ENCODE data around the gene DISP3. TPM values are rescaled to one million over a fixed set of nuclear protein-coding genes. Genes with fewer than 3 reads are reported as not detected.

DISP3 gene
- total and polyA plus RNA-seq, 9 of the 15 experiments (the other 6 are each of a cell fraction or from before 2014, with no cell fraction given): 0.03 to 0.19 (median 0.15) TPM; not detected in 5

DNA sequence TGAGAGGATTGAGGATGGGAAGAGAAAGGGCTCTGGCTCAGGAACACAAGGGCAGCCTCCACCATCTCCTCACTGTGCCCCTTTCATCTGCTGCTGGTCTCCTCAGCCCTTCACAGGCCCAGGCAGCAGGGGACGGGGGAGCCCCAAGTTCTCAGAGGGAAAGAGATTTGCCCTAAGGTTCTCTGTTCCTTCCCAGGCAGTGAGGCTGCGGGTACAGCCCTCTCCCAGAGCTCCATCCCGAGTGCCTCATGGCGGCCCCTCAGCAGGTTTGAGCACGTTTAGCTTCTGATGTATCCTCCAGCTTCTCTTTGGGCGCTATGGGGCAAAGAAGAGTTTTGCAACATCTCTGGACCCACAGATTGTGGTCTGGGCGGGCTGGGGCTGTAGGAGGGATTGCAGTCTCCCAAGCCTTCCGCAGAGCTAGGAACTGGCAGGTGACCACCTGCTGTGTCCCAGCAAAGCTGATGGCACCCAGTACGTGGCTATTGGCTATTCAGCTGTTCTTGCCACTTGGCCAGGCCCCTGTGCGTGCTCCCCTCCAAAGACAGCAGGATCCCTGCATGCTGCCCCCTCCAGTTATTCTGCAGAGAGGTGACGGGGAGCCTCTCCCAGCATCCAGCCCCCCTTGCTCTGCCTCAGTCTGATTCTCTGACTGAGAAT is 10.1 kb downstream of the DISP3 start:
- H3K79me2 ChIP-seq (ENCODE audit: control insufficient read depth, insufficient read depth, low read length): no peaks in the 10 kb centered on the region
- DNase-seq (ENCODE audit: extremely low read depth in 1 of 4, low spot score in 3 of 4) (no peak), ATAC-seq (no peak), FAIRE-seq (no peak)
- ChIA-PET POLR2A (interaction anchor here (0.5 kb wide), 1 partner anchor 10 kb away, joined by 3 read pairs; no protein-coding TSS in a partner anchor), CTCF (ENCODE audit: low intra/inter-chr PET ratio) (no interaction called here)
- H3K4me3 ChIP-seq: no peak overlapping the region
- H3K9me1 ChIP-seq (ENCODE audit: control insufficient read depth, insufficient read depth, low read length): no peaks in the 10 kb centered on the region
- H2AFZ ChIP-seq (ENCODE audit: low read depth, low read length): no peak overlapping the region
- H3K9me3 ChIP-seq (replicated peaks; ENCODE audit: control insufficient read depth, insufficient read depth, low read depth, low read length): no peaks in the 10 kb centered on the region
- 0% methylated on average over 11 of the region's 11 CpGs for WGBS (ENCODE audit: insufficient coverage, low coverage, missing lambda C conversion rate)
- H4K20me1 ChIP-seq (replicated peaks; ENCODE audit: control insufficient read depth, insufficient read depth, low read length): peaks cover 18% of the 10 kb centered on the region
- in situ Hi-C loops (cut with MboI) (no loop called here), intact Hi-C loops (cut with micrococcal nuclease) (no loop called here)
- H3K27me3 ChIP-seq (ENCODE audit: control insufficient read depth in 2 of 2, insufficient read depth in 2 of 2, low read length in 2 of 2): peaks cover 9 to 66% of the 10 kb centered on the region in 2 experiments; a peak in 3 of 5 replicates
- no peak overlapping the region for H3K9ac ChIP-seq (ENCODE audit: insufficient read depth in 1 of 2, low read depth in 2 of 2, low read length in 2 of 2)
- no peaks in the 10 kb centered on the region for H3K4me1 ChIP-seq (replicated peaks in 1 of 2; ENCODE audit: control insufficient read depth in 2 of 2, insufficient read depth in 2 of 2, low read length in 2 of 2)
- no peaks in the 10 kb centered on the region for H3K36me3 ChIP-seq (ENCODE audit: control insufficient read depth, insufficient read depth, low read length)
- TF ChIP-seq NR2C1 (IDR thresholded peaks at IDR 0.05): no peak
- TF ChIP-seq NR2C1 (tag; IDR thresholded peaks at IDR 0.05): no peak
- no peak for TF ChIP-seq POLR3A (IDR thresholded peaks at IDR 0.05; ENCODE audit: borderline replicate concordance, extremely low read depth, insufficient read depth, insufficient read length)
- TF ChIP-seq KAT2B (IDR thresholded peaks at IDR 0.05; ENCODE audit: low read depth, low read length): no peak
- TF ChIP-seq ARID4B (CRISPR knock-in tag; IDR thresholded peaks at IDR 0.05): no peak
- TF ChIP-seq STAT5B (CRISPR knock-in tag; IDR thresholded peaks at IDR 0.05): no peak
- TF ChIP-seq FUS (optimal IDR thresholded peaks at IDR 0.05; ENCODE audit: low read depth, low read length): no peak
- no TSS peak for BruUV-seq (replicated peaks)
- no peak overlapping the region for H3K4me2 ChIP-seq (ENCODE audit: insufficient read depth, low read length)
- no peak overlapping the region for H3K27ac ChIP-seq (ENCODE audit: extremely low read depth, low read depth, low read length)
